Fibroblast of mammary gland (primary cell): ENCODE results near the gene C19orf67.

ENCODE experiments used
- DNase-seq: peaks from one replicate; pipeline ENCODE4 v3.0.0-alpha.2; 2010; ENCODE audit warnings: low read depth
- H3K4me3 ChIP-seq: 2 replicates; pipeline ENCODE4 v1.5.1; 2011; ENCODE audit warnings: low read depth, mild to moderate bottlenecking, low read length, moderate library complexity; ENCODE audit not compliant: control insufficient read depth
- CTCF ChIP-seq: conservative IDR thresholded peaks from 2 replicates; pipeline ENCODE4 v1.5.1; 2011; ENCODE audit warnings: low read depth, low read length, inconsistent platforms; ENCODE audit not compliant: control insufficient read depth, insufficient read depth

C19orf67 gene

DNA sequence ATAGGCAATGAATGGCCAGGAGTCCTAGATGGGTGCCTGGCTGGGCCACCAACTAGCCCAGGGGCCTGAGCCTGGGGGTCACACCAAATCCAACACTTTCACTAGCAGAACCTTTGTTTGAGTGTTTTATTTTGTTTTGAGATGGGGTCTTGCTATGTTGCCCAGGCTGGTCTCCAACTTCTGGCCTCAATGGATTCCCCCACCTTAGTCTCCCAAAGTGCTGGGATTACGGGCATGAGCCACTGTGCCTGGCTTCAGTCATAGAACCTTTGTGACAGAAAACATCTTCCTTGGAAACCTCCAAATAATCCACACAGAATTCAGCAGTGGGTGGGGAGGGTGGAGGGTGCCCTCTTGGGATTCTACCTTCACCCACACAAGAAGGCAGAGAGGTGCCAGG lies 25.9 kb upstream of the C19orf67 start:
- DNase-seq, result no peak
- no peak overlapping the region for H3K4me3 ChIP-seq
- no peak for TF ChIP-seq CTCF

GRCh38 chr19:14110650-14111049 lies 25.1 kb upstream of the C19orf67 start:
- no peak for DNase-seq
- TF ChIP-seq CTCF, result no peak
- no peak overlapping the region for H3K4me3 ChIP-seq

GRCh38 chr19:14107581-14108461 lies 22.2 kb upstream of the C19orf67 start:
- no peak for TF ChIP-seq CTCF
- no peak overlapping the region for H3K4me3 ChIP-seq
- peak; percentile 70 for DNase-seq

DNA sequence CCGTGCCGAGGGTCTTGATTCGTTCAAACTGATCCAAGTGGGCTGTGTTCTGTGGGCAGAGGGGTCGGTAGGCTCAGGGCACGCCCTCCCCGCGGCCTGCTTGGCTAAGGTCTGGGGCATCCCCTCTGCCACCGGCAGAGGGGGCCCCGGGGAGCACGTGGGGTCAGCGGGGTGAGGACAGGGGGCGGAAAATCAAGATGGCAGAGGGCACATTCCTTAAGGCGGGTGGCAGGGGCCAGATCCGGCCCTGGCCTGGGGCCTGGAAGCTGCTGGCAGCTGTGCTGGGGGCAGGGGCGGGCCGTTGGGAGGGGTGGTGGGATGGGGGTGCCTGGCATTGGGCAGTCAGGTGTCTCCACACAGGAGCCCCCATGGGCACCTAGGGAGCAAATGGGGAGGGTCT lies 21.3 kb upstream of the C19orf67 start:
- H3K4me3 ChIP-seq, result no peak overlapping the region
- no peak for DNase-seq
- TF ChIP-seq CTCF, result no peak

- no peak for DNase-seq
- no peak overlapping the region for H3K4me3 ChIP-seq
Observed at GRCh38 chr19:14105680-14106079, 20.1 kb upstream of the C19orf67 start.

GRCh38 chr19:14103310-14103709 lies 17.7 kb upstream of the C19orf67 start:
- H3K4me3 ChIP-seq, result no peak overlapping the region
- no peak for DNase-seq
- TF ChIP-seq CTCF, result no peak

More at GRCh38 chr19:14105680-14106079, 20.1 kb upstream of the C19orf67 start:
- TF ChIP-seq CTCF, result no peak
